Measurements from ENCODE around the gene GOLGA5.
A peak's percentile ranks its signal among the peaks of the same experiment; 100 is the strongest.
"Not testable (repeated sequence)": the region's sequence is repeated elsewhere in the genome, so short reads cannot be mapped to it uniquely, and the experiment has no call there.

GOLGA5 gene, protein sequence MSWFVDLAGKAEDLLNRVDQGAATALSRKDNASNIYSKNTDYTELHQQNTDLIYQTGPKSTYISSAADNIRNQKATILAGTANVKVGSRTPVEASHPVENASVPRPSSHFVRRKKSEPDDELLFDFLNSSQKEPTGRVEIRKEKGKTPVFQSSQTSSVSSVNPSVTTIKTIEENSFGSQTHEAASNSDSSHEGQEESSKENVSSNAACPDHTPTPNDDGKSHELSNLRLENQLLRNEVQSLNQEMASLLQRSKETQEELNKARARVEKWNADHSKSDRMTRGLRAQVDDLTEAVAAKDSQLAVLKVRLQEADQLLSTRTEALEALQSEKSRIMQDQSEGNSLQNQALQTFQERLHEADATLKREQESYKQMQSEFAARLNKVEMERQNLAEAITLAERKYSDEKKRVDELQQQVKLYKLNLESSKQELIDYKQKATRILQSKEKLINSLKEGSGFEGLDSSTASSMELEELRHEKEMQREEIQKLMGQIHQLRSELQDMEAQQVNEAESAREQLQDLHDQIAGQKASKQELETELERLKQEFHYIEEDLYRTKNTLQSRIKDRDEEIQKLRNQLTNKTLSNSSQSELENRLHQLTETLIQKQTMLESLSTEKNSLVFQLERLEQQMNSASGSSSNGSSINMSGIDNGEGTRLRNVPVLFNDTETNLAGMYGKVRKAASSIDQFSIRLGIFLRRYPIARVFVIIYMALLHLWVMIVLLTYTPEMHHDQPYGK

GRCh38 chr14:92793709-92794546, at the start of gene GOLGA5:
Gene GOLGA5 (plus strand): TSS chr14:92794305. CDS start chr14:92797438, 3,133 bp downstream.
- peak; percentile 98 for DNase-seq (ENCODE audit: low spot score)

DNA sequence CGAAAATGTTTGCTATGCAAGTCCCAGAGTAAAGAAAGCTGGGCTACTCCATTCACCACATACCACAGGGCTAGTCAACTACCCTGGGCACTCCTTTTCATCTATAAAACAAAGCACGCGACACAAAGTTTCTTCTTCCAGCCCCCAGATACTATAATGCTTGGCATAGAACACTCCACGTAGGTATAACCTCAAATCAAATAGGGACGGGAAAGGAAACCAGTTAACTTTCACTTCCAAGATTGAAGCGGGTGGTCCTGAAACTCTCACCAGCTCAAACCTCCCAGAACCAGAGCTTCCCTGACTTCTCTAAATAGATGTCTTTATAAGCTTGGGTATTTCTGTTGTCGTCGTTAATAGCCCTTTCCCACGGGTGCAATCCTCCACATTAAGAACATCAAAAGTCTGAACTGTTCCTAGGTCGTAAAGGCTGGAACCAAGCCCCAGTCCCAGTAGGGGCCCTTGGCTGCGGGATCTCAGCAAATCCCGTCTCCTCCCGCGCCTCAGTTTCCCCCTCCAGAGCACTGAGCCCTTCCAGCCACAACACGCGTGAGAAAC, 46.3 kb upstream of the GOLGA5 start:
- DNase-seq (ENCODE audit: low spot score): peak; percentile 36

DNA sequence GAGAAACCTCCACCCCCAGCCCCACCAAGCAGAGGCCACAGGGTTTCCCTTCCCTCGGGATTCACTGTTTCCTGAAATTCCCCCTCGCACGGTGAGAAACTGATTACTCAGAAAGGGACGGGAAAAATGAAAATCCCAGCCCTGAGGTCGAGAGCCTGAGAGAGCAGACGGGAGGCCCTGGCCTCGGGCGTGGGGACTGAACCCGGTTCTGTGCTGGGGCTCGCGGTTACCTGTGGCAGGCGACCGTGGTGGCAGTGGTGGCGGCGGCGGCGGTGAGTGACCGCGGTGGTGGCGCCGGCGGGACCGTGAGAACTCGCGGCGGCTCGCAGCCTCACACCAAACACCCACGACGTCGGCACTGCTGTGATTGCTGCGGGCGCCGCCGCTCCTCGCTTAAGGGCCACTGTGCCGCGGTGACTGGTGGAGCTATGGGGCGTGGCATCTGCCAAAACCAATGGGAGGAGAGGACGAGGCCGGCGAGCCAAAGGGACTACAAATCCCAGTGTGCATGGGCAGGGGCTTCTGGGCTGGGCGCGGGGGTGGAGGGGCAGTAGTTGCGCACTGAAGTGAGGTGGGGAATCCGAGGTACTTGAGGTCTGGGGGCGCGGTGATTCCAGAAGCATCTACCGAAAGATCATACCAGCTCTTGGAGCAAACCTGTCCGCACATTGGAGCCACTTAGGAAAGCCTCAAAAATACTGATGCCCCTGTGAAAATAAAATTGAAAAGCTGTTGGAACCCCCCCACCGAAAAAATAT, 45.7 kb upstream of the GOLGA5 start, which contains the start of gene LGMN:
Gene LGMN, minus strand, starts transcription at position 369 of the 758 bp plus-strand sequence. CDS start 15,841 bp downstream, outside the sequence.
- peak; percentile 94 for DNase-seq (ENCODE audit: low spot score)

DNA sequence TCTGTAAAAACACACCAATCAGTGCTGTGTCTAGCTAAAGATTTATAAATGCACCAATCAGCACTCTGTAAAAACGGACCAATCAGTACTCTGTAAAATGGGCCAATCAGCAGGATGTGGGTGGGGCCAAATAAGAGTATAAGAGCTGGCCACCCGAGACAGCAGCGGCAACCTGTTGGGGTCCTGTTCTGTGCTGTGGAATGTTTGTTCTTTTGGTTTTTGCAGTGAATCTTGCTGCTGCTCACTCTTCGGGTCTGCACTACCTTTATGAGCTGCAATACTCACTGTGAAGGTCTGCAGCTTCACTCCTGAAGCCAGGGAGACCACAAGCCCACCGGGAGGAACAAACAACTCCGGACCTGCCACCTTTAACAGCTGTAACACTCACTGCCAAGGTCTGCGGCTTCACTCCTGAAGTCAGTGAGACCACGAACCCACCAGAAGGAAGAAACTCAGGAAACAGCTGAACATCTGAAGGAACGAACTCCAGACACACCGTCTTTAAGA, 43.8 kb upstream of the GOLGA5 start:
- DNase-seq (ENCODE audit: low spot score): not testable (repeated sequence)

DNA sequence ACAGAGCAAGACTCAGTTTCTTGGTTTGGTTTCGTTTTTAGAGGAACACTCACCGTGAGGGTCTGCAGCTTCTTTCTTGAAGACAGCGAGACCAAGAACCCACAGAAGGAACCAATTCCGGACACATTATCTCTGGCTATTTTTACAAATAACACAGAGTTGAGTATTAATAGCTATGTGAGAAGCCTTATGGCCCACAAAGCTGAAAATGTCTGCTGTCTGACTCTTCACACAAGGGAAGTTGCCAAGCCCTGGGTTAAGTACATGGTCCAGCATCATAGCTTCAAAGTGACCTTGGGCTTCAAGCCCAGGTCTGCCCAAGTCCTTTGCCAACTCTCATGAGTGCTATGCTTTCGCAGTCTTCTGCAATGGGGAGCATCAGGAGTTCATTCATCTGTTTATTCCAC, 43.1 kb upstream of the GOLGA5 start:
- DNase-seq (ENCODE audit: low spot score): no peak

GRCh38 chr14:92751819-92752218, 42.3 kb upstream of the GOLGA5 start:
- DNase-seq (ENCODE audit: low spot score): no peak

DNA sequence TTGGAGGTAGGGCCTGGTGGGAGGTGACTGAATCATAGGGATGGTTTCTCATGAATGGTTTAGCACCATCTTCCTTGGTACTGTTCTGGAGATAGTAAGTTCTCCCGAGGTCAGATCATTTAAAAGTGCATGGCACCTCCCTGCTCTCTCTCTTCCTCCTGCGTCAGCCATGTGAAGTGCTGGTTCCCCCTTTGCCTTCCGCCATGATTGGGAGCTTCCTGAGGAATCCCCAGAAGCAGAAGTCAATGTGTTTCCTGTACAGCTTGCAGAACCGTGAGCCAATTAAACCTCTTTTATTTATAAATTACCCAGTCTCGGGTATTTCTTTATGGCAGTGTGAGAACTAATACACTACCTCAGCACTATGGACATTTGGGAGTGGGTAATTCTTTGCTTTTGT, 40.9 kb upstream of the GOLGA5 start:
- no peak for DNase-seq (ENCODE audit: low spot score)

GRCh38 chr14:92754966-92755365, 39.1 kb upstream of the GOLGA5 start:
- peak; percentile 38 for DNase-seq (ENCODE audit: low spot score)

- DNase-seq (ENCODE audit: low spot score): no peak
Measured at GRCh38 chr14:92755495-92755894, 38.6 kb upstream of the GOLGA5 start.

DNA sequence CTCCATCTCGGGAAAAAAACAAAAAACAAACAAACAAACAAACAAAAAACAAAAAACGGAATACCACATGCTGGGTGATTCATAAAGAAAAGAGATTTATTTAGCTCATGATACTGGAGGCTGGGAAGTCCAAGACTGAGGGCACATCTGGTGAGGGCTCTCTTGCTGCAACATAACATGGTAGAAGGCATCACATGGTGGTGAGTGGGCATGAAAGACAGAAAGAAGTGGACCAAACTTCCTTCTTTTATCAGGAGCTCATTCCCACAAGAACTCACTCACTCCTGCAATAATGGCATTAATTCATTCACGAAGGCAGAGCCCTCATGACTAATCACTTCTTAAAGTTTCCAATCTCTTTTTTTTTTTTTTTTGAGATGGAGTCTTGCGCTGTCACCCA, 37.7 kb upstream of the GOLGA5 start:
- no peak for DNase-seq (ENCODE audit: low spot score)

DNA sequence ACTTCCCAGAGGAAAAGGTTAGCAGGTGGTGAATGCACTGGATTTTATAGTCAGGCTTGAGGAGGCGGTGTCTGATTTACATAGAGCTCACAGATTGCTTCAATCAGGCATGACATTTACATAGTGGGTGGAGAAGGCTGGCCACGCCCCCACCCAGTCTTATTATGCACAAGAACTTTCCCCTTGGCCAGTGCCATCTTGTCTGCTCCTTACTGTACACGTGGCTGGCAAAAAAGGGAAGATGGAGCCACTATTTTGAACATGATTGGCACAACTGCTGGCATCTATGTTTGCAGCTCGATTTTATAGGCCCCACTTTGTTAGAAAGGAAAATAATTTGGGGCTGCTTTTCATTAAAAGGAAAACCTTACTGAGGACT, 34.8 kb upstream of the GOLGA5 start:
- peak; percentile 69 for DNase-seq (ENCODE audit: low spot score)

- peak; percentile 63 for DNase-seq (ENCODE audit: low spot score)
Measured at GRCh38 chr14:92759679-92760523, 34.2 kb upstream of the GOLGA5 start.

GRCh38 chr14:92760524-92760805, 33.6 kb upstream of the GOLGA5 start:
- peak; percentile 75 for DNase-seq (ENCODE audit: low spot score)

GRCh38 chr14:92763666-92764631, 30.2 kb upstream of the GOLGA5 start:
- DNase-seq (ENCODE audit: low spot score): not testable (repeated sequence)

GRCh38 chr14:92768236-92768635, 25.9 kb upstream of the GOLGA5 start:
- peak; percentile 96 for DNase-seq (ENCODE audit: low spot score)

DNA sequence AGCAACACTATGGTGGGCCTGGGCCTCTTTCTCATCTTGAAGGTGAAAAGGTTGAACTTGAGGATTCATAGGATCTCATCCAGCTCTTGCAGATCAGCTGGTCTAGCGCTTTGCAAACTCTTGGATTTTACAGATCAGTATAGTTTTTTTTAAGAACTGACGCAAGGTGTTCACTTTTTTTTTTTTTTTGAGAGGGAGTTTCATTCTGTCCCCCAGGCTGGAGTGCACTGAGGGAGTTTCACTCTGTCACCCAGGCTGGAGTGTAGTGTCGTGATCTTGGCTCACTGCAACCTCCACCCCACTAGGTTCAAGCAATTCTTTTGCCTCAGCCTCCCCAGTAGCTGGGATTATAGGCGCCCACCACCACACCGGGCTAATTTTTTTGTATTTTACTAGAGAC, 25.3 kb upstream of the GOLGA5 start:
- no peak for DNase-seq (ENCODE audit: low spot score)

DNA sequence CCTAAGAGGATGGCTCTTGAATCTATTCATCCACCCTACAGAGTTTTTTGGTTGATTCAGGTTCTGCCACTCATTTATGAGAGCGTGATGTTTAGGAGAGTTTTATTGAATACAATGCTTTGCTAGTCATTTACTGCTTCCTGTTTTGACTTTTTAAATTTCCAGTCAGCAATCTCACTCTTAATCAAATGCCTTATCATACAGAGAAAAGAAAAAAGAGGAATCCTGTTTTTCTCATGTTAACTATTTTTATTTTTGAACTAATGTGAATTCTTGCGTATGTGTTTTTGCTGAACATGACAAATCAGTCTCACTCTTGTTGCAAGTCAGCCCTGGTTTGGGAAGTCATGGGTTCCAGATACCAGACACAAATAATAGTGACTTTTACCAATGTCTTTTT, 23.6 kb upstream of the GOLGA5 start:
- no peak for DNase-seq (ENCODE audit: low spot score)

DNA sequence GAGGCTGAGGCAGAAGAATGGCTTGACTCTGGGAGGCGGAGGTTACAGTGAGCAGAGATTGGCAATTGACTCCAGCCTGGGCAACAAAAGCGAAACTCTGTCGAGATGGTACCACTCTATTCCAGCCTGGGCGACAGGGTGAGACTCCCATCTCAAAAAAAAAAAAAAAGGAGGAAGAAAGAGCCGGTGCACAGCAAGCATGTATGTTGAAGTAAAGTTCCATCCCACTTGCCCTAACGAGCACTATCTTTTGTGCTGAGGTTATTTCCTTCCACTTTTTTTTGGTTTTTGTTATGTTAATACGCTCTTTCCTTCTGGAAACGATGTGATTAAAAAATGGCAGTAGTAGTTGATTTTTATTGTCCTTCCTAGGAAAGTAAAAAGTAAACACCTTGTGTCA, 19.5 kb upstream of the GOLGA5 start:
- DNase-seq (ENCODE audit: low spot score): no peak

- DNase-seq (ENCODE audit: low spot score): peak; percentile 94
Measured at GRCh38 chr14:92775292-92775691, 18.8 kb upstream of the GOLGA5 start.
